ENCODE measurements around the gene EHMT2. TPM values are rescaled to one million over a fixed set of nuclear protein-coding genes. Genes with fewer than 3 reads are reported as not detected.
A peak's percentile ranks its signal among the peaks of the same experiment; 100 is the strongest.

EHMT2 gene
- total and polyA plus RNA-seq, 2 of the 13 experiments (the other 11 are each of a cell fraction or from before 2014, with no cell fraction given), result 55.2 to 69.2 TPM

DNA sequence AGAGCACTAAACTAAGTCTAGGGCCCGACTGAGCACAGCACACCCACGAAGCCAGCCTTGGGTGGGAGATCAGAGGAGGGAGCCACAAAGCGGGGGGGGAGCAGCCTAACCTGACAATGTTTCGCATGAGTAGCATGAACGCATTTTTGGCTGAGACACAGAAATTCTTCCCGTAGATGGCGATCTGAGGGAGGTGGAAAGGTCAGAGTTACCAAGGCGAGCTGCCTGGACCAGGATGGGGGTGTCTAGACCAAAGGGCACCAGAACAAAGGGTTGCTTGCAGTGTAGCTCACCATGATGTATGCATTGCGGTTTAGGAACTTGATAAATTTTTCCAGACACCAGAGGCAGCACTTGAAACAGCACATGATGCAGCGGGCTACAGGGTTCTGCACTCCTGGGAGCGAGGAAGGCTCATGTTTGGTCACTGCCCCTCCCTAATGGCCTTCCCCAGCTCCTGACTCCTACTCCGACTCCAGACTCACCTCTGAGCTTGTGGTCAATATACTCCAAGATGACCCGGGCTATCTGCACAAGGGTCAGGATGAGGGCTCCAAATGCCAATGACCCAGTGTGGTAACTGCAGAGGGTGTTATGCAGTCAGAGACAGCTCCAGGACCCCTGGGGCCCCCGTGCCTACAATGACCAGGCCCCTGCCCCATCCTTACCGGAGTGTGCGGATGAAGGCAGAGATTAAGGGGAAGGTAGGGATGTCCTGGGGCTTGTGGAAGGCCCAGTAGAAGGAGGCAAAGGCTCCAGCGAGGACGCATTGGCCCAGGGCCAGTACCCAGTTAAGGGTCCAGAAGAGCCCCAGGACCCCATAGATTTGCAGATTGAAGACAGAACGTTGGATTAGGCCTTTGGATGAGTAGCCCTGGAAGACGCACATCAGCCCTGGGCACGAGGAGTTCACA is 32.0 kb downstream of the EHMT2 start:
- 1% methylated on average over 20 of the region's 21 CpGs for WGBS (ENCODE audit: low lambda C conversion rate)
- DNase-seq (ENCODE audit: low spot score), result peak; percentile 100
- peak; percentile 73 for ATAC-seq
- Histone ChIP-seq H3K9me3 (ENCODE audit: low read length) (no peaks in the 10 kb centered on the region), H4K20me1 (ENCODE audit: insufficient read depth, low read length) (no peaks in the 10 kb centered on the region), H3K79me2 (ENCODE audit: insufficient read depth, low read length) (peaks cover 31% of the 10 kb centered on the region), H3K36me3 (replicated peaks in 1 of 2; ENCODE audit: control insufficient read depth in 1 of 2, insufficient read depth in 2 of 2, low read length in 2 of 2) (peaks cover 0 to 8% of the 10 kb centered on the region in 2 experiments; a peak in 3 of 5 replicates), H3K27me3 (ENCODE audit: control insufficient read depth in 1 of 2, insufficient read depth in 2 of 2, low read length in 2 of 2) (no peaks in the 10 kb centered on the region; a peak in 1 of 5 replicates), H3K4me1 (ENCODE audit: insufficient read depth, low read length) (peaks cover 64% of the 10 kb centered on the region), H3K4me3 (replicated peaks in 1 of 3; ENCODE audit: insufficient read depth in 1 of 3, low read depth in 2 of 3, low read length in 3 of 3) (peak overlapping the region; percentile 62 to 99 (median 73)), H3K4me2 (ENCODE audit: low read depth, low read length) (peak overlapping the region; percentile 99), H3K9ac (ENCODE audit: insufficient read depth, low read depth, low read length) (peak overlapping the region; percentile 77), H2AFZ (ENCODE audit: low read length) (peak overlapping the region; percentile 21), H3K27ac (ENCODE audit: extremely low read length, insufficient read depth, low read length) (peak overlapping the region; percentile 92)
- intact Hi-C loops (cut with micrococcal nuclease; ENCODE audit: unreplicated experiment), result loop anchor here (1.0 to 2.0 kb wide), 2 partner anchors 12 to 31 kb away; partner anchors contain the start of gene EHMT2
- POLR2A ChIA-PET, result interaction anchor here (0.5 to 5.4 kb wide), 46 partner anchors 8 to 1107 kb away, joined by 3 to 264 read pairs (median 5); partner anchors contain the start of genes ABHD16A, ATF6B, BAG6 and C6orf47
- FAIRE-seq, result peak; percentile 99
- CTCF ChIA-PET (ENCODE audit: low intra/inter-chr PET ratio, low total read pairs), result no interaction called here
- in situ Hi-C loops (cut with HindIII; ENCODE audit: extremely low pct_ligation_motif_present, low pct_unique_long_range_greater_than_20kb), result no loop called here
- BruUV-seq (replicated peaks), result no TSS peak
- TF ChIP-seq TCF12 (IDR thresholded peaks at IDR 0.05) (no peak), TCF12 (CRISPR knock-in tag; IDR thresholded peaks at IDR 0.05) (no peak), ZNF275 (CRISPR knock-in tag; IDR thresholded peaks at IDR 0.05; ENCODE audit: borderline replicate concordance) (0 out of 2 replicates have a peak, but pooled peaks have one; percentile 71), ZMAT3 (CRISPR knock-in tag; conservative IDR thresholded peaks at IDR 0.05) (0 out of 2 replicates have a peak, but pooled peaks have one; percentile 56), HES4 (CRISPR knock-in tag; IDR thresholded peaks at IDR 0.05; ENCODE audit: borderline replicate concordance) (no peak), TMF1 (CRISPR knock-in tag; IDR thresholded peaks at IDR 0.05; ENCODE audit: low read depth) (peak; percentile 81; the same call in 1 of the 2 replicates), ZNF564 (CRISPR knock-in tag; IDR thresholded peaks at IDR 0.05) (0 out of 2 replicates have a peak, but pooled peaks have one; percentile 3), ZNF496 (CRISPR knock-in tag; IDR thresholded peaks at IDR 0.05; ENCODE audit: insufficient replicate concordance) (no peak), ZNF607 (CRISPR knock-in tag; IDR thresholded peaks at IDR 0.05; ENCODE audit: borderline replicate concordance) (no peak; the same call in 1 of the 2 replicates), HIC2 (CRISPR knock-in tag; IDR thresholded peaks at IDR 0.05; ENCODE audit: low read depth) (no peak; the same call in 1 of the 2 replicates), ZNF235 (CRISPR knock-in tag; IDR thresholded peaks at IDR 0.05; ENCODE audit: borderline replicate concordance) (no peak), ZNF30 (CRISPR knock-in tag; IDR thresholded peaks at IDR 0.05) (no peak), ZNF558 (CRISPR knock-in tag; IDR thresholded peaks at IDR 0.05; ENCODE audit: borderline replicate concordance) (peak; percentile 42; the same call in 1 of the 2 replicates), GPBP1L1 (CRISPR knock-in tag; IDR thresholded peaks at IDR 0.05) (no peak), ZNF383 (CRISPR knock-in tag; IDR thresholded peaks at IDR 0.05; ENCODE audit: borderline replicate concordance) (peak; percentile 64; the same call in 1 of the 2 replicates), PREB (CRISPR knock-in tag; IDR thresholded peaks at IDR 0.05) (no peak), ZNF775 (CRISPR knock-in tag; IDR thresholded peaks at IDR 0.05; ENCODE audit: borderline replicate concordance) (no peak)

All from HepG2 (cell line).